Hindlimb muscle (tissue), 1 donor: ENCODE measurements around the gene HSPA1A. TPM values are rescaled to one million over a fixed set of nuclear protein-coding genes. Genes with fewer than 3 reads are reported as not detected.

Experiments used
- DNase-seq: peaks from one replicate; pipeline ENCODE4 v3.0.0-alpha.2; 2013
- polyA plus RNA-seq: library from polyadenylated mRNA; unstranded; fragments of 120-200 nt; gene quantifications from one replicate; pipeline ENCODE4 v1.2.1, GENCODE V29; 2013; ENCODE audit not compliant: insufficient read length

The HSPA1A gene
- polyA plus RNA-seq, result 84.3 TPM

- DNase-seq, result peak; percentile 97
Observed at GRCh38 chr6:31815025-31815838, at the start of gene HSPA1A, which contains the start of gene HSPA1L. Gene HSPA1A (plus strand): TSS chr6:31815543. CDS start chr6:31815757, 214 bp downstream. Gene HSPA1L (minus strand): TSS chr6:31815283. CDS start chr6:31811972, 3,311 bp downstream.

GRCh38 chr6:31765559-31765909 lies 49.8 kb upstream of the HSPA1A start:
- DNase-seq, result no peak

- peak; percentile 31 for DNase-seq
Observed at GRCh38 chr6:31765910-31766794, 49.2 kb upstream of the HSPA1A start.

- DNase-seq, result no peak
Observed at GRCh38 chr6:31767096-31767645, 48.2 kb upstream of the HSPA1A start.

- DNase-seq, result no peak
Observed at GRCh38 chr6:31768363-31769257, 46.7 kb upstream of the HSPA1A start.

GRCh38 chr6:31769684-31770371 lies 45.5 kb upstream of the HSPA1A start:
- DNase-seq, result no peak

GRCh38 chr6:31770860-31771259 lies 44.5 kb upstream of the HSPA1A start:
- no peak for DNase-seq

GRCh38 chr6:31771992-31772358 lies 43.4 kb upstream of the HSPA1A start:
- DNase-seq, result no peak

GRCh38 chr6:31775184-31775583 lies 40.2 kb upstream of the HSPA1A start:
- DNase-seq, result no peak

- no peak for DNase-seq
Observed at GRCh38 chr6:31775633-31776484, 39.5 kb upstream of the HSPA1A start.

- no peak for DNase-seq
Observed at GRCh38 chr6:31776485-31776988, 38.8 kb upstream of the HSPA1A start.

- DNase-seq, result no peak
Observed at GRCh38 chr6:31776989-31777666, 38.2 kb upstream of the HSPA1A start, which contains the start of gene VWA7. Gene VWA7 (minus strand): TSS chr6:31777328. CDS start chr6:31776779, 549 bp downstream.

- no peak for DNase-seq
Observed at GRCh38 chr6:31777667-31778050, 37.7 kb upstream of the HSPA1A start.

- no peak for DNase-seq
Observed at GRCh38 chr6:31778193-31778592, 37.1 kb upstream of the HSPA1A start.

- DNase-seq, result no peak
Observed at GRCh38 chr6:31778999-31779885, 36.1 kb upstream of the HSPA1A start.

- DNase-seq, result no peak
Observed at GRCh38 chr6:31779908-31780307, 35.4 kb upstream of the HSPA1A start.

GRCh38 chr6:31780507-31781243 lies 34.7 kb upstream of the HSPA1A start:
- DNase-seq, result no peak
